D341Med (cell line): Measurements from ENCODE around the gene PSMB5.
A peak's percentile ranks its signal among the peaks of the same experiment; 100 is the strongest.

Experiments used
- DNase-seq: peaks from one replicate; pipeline ENCODE4 v3.0.0; 2012; ENCODE audit warnings: low spot score

PSMB5 gene

DNA sequence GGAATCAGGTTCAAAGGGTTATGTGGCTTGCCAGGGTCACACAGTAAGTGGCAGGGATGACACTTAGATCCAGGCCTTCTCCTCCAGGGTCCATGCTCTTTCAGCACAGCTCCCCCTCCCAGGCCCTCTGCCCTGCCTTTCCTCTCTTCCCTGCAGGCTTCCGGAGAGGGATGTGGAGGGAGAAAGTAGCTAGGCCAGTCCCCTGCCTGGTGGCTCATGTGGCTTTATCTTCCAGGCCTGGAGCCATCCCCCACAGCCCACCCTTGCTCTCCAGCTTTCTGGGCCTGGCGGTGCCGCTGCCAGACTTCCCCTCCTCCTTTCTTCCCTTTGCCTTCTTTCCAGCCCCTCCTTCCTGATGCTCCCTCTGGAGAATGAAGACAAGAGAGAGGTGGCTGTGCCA, 9.1 kb upstream of the PSMB5 start:
- DNase-seq = no peak

DNA sequence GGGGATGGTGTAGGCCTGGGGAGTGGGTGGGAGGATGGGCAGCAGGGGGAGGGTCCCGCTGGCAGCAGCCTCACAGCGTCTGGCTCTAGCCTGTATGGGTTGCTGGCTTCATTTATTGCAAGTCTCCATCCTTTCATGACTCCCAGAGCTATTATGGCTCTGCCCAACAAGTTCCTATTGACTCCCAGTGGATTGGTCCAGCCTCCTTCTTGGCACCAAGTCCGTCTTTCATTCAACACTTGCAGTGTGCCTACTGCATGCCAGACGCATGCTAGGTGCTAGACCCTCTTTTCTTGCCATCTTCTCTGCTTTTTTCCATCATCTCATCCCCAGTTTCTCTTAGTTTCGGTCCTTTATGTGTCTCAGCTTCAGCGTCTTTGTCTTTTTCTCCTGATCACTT, 8.4 kb upstream of the PSMB5 start:
- DNase-seq = no peak

DNA sequence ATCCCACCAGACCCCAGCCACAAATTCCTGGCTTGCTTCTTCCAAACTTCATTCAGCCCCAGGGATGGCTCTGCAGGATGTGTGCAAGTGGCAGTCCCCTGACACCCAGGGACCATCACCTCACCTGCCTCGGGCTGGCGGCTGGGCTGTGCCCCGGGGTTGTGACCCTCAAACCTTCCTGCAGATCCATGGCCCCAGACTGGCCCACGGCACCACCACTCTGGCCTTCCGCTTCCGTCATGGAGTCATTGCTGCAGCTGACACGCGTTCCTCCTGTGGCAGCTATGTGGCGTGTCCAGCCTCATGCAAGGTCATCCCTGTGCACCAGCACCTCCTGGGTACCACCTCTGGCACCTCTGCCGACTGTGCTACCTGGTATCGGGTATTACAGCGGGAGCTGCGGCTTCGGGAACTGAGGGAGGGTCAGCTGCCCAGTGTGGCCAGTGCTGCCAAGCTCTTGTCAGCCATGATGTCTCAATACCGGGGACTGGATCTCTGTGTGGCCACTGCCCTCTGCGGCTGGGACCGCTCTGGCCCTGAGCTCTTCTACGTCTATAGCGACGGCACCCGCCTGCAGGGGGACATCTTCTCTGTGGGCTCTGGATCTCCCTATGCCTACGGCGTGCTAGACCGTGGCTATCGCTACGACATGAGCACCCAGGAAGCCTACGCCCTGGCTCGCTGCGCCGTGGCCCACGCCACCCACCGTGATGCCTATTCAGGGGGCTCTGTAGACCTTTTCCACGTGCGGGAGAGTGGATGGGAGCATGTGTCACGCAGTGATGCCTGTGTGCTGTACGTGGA, 7.7 kb upstream of the PSMB5 start, which contains the start of gene PSMB11:
PSMB11 (plus strand) TSS at position 51 of the 804 bp plus-strand sequence; CDS start at position 65, 14 bp downstream.
- no peak for DNase-seq

DNA sequence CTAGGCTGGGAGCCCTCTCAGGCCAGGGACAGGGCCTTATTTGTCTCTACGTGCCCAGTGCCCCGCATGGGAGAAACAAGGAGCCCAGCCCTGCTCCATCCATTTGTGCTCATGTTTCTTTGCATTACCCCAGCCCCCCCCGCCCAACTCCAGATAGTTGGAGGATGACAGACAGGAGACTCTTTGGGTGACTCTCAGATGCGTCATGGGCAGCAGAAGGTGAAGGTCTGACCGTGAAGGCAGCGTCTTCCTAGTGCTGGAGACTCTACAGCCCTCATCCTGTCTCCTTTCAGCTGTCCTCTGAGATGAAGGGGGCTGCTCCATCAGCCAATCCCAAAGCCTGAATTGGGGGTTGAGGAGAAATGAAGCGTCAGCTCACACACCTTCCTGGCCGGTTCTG, 7.0 kb upstream of the PSMB5 start:
- no peak for DNase-seq

DNA sequence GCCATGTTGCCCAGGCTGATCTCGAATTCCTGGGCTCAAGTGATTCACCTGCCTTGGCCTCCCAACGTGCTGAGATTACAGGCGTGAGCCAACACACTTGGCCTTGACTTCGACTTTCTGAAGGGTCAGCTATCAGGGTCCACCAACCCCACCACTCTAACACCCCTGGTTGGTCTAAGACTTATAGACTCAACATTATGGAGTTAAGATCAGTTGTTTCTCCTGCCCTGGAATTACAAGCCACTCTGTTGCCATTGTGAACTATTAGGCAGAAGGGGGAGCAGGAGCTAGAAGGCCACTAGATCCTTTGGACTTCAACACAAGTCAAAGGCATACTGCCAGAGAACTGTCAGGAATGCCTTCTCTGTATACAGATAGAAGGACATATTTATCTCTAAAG, 5.4 kb upstream of the PSMB5 start:
- DNase-seq = no peak

DNA sequence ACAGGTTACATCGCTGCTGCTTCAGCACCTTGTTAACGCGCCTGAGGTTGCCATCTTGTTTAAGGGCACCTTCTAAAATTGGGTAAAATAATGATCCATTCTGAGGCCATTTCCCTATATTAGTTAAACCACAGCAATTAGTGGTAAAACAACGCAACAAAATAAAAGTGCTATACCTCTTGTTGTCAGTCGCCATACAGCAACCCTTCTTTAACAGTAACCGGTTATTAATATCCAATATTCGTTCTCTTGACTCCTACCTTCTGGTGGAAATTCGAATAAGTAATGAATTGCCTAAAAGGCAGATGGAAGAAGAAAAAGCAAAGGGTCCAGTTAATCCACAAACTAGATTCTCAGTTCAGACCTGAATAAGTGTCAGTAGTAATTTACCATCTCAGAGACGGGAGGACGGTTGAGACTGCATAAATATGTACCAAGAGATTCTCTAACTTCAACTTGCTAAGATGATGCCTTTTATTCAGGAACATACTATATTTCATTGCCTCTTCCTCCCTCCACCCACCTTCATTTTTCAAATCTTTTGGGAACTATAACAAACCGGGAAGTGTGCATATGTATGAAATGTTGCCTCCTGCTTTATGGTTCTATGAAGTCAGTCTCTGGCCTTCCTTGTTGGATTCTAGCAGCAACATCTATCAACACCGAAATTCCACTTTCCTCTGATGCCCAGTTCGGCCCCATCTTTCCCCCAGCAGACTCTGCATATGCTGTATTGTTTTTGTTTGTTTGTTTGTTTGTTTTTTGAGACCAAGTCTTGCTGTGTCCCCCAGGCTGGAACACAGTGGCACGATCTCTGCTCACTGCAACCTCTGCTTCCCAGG, 824 bp upstream of the PSMB5 start:
- no peak for DNase-seq

DNA sequence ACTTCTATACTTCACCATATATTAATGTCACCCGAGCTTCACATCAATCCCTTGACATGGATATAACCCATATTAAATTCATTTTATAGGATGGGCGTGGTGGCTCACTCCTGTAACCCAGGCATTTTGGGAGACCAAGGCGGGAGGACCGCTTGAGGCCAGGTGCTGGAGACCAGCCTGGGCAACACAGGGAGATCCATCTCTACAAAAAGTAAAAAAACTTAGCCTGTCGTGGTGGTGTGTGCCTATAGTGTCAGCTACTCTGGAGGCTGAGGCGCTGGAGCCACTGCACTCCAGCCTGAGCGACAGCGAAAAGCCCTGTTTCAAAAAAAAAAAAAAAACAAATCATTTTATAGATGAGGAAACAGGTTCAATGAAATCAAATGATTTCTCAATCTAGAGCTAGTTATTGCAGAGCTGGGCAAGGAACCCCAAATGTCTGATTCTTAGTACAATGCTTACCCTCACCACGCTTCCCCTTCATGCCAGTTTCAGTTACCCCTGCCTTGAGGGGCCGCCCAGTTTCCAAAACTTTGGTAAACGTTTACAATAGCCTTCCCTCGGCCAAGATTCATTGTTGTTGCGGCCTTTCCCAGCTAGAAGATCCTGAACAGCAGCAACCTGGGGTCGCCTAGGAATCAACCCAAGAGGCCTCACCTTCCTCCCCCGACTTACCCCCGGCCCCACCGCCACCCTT, 751 bp downstream of the PSMB5 start:
- DNase-seq = no peak

DNA sequence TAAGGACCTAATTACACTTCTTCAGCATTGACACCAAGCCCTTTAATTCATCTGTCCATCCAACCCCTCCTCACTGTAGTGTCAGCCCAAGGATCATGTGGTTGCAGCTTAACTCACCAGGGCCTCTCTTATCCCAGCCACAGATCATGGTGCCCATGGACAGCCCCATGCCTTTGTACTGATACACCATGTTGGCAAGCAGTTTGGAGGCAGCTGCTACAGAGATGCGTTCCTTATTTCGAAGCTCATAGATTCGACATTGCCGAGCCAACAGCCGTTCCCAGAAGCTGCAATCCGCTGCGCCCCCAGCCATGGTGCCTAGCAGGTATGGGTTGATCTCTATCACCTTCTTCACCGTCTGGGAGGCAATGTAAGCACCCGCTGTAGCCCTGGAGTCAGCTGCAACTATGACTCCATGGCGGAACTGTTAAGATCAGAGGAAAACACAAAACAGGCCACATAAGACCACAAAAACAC, 1.4 kb downstream of the PSMB5 start:
- no peak for DNase-seq

DNA sequence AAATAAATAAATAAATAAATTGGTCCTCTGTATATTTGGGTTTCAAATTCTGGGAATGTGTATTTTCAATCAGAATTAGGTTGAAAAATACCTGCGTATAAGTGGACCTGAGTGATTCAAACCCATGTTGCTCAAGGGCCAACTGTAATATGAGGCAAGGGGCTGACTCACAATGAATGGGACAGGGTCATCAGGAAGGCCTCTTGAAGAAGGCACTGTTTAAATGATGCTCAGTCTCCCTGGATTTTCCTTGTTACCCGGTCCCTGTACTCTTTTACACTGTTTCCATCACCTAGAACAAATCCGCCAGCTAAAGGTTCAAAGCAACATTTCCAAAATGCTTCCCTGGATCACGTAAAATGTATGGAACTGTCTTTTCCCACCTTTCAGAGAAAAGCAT, 3.8 kb downstream of the PSMB5 start:
- no peak for DNase-seq

DNA sequence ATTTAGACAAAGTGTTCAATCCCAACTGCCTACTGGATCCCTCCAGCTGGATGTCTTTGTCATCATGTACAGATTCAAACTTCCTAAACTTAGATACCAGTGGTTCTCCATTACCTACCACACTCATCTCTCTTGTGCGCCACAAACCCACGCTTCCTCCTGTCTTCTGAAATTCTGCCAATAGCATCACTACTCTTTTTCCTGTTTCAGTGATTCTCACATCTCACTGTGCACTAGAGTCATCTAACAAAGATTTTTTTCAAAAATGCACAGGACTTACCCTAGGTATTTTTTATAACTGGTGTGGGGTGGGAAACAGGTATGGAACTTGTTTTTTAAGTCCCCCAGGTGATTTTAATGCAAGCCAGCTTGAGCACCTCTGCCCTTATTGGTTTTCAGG, 5.9 kb downstream of the PSMB5 start:
- DNase-seq = no peak

DNA sequence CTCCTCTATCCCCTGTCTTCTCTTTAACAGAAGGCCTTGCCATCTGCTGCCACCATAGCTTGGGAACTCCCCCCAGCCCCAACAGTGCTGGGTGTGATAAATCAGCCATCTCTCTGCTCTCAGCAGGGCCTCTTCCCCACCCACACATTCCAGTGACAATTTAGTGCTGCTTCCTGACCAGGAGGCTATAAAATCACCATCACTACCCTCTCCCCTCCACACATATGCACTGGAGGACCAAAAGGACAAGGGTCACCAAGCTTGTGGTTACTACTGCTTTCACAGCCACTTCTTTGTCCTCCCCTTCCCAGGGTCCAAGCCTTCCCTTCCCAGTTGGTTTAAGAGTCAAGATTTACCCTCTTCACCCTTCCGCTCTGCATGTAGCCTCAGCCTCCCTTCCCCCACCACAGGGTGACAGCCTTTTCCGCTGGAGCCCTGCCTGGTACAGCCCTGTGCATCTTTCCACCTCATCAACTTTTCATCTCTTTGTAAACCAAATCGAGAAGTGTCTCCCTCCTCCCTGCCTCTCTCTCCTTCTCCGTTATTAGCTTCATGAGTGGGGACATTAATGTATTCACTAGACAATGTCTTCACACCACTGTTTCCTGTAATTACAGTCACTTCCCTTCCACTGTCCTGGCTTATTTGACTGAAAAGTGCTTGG, 9.4 kb downstream of the PSMB5 start:
- DNase-seq = no peak

DNA sequence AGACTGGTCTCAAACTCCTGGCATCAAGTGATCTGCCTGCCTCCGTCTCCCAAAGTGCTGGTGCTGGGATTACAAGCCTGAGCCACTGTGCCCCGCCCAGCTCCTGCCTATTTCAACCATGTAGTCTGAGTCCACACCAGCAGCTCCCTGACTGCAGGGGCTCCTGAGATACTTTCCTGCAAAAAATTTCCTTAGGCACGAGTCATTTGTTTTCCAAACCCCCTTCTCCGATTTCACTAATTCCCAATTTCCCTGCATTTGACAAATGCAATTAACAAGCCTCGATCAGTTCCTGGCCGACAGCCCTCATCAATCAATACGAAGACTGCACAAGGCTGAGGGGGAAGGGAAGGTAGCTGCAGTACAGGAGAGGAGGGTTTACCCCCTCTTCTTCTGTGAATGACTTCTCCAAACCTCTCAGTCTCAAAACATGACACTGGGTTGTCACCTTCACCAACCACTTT, 10.1 kb downstream of the PSMB5 start:
- DNase-seq = no peak

DNA sequence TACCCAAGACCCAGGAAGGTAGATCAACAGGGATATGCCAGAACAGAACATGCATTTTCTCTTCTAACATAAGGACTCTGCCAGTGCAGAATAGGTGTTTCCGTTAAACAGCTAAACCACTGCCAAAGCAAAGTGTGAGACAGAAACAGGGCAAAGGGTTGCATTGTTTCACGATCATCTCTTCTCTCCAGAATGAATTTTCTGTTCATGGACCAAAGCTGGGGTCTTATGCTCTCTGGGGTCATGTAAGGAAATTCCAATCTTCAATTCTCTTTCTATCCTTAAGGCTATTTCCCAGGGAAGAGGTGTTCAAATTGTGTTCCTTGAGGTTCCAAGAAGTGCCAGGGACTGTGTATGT, 10.9 kb downstream of the PSMB5 start:
- DNase-seq = no peak

DNA sequence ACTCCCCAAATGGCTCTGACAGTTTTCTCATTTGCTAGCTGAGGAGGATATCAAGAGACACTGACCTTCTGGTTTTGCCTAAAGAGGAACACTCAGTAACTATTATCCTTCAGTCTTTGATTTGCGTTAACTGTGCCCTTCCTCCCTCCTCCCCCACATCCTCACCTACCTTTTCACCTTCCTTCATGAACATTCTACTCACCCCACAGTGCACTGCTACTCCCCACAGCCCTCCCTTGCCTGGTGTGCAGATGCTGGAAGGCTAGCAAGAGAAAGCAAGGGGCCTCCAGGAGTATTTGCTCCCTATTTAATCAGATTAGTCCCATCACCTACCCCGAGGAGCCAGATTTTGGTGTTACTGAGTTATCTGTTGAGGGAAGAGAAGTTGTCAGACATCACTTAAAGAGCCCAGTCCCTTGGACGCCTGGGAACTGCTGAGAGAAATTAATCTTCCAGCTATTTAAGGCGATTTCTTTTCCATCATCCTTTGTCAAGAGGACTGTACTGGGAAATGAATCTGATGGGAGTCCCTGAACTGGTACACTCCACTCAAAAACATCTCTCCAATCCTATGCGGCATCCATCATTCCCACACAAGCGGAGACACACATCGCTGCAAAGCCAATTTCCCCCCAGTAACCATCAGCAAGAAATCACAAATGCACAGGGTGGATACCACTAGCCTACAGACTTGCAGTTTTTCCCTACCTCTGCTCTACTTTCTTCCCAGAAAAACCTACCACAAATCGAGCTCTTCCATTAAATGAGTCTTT, 11.5 kb downstream of the PSMB5 start:
- DNase-seq = peak; percentile 59

DNA sequence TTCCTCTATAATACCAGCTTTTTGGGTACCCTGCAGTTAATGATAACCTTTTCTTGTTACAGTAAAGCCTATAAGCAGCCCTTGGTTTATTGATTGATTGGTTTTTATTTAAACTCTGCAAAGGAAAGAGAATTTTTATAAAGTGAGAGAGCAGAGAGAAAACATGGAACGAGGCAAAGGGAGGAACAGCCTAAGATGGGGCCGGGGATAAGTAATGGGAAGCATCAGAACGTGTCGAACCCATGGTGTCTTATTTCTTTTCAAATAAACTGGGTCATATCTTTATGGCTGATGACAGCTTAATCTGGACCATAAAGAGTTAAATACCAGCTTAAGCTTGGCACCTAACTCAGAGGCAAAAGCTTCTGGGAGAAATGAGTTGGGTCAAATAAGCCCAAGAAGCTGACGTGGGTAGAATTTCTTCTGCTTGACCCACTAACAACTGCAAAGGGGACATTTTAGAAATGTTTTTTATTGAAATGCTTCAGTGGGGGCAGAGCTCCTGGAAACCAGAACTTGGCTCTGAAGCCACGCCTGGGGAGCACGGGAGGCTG, 12.7 kb downstream of the PSMB5 start:
- no peak for DNase-seq

DNA sequence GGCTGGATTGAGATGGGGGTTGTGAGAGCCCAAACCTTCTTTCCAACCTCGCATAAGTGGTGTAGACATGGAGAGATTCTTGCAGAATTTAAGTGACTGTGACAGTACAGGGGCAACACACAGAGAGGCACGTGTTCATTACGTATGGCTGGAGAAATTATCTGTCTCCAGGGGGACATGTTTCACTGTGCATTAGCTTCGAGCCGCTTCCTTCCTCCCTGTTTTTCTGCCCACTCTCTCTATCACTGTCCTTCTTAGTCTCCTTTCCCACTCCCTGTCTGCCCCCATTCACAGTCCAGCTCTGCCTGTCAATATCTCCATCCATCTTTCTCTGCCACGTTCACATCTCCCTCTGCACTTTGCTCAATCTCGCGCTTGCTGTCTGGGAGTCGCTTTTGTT, 13.3 kb downstream of the PSMB5 start:
- no peak for DNase-seq

DNA sequence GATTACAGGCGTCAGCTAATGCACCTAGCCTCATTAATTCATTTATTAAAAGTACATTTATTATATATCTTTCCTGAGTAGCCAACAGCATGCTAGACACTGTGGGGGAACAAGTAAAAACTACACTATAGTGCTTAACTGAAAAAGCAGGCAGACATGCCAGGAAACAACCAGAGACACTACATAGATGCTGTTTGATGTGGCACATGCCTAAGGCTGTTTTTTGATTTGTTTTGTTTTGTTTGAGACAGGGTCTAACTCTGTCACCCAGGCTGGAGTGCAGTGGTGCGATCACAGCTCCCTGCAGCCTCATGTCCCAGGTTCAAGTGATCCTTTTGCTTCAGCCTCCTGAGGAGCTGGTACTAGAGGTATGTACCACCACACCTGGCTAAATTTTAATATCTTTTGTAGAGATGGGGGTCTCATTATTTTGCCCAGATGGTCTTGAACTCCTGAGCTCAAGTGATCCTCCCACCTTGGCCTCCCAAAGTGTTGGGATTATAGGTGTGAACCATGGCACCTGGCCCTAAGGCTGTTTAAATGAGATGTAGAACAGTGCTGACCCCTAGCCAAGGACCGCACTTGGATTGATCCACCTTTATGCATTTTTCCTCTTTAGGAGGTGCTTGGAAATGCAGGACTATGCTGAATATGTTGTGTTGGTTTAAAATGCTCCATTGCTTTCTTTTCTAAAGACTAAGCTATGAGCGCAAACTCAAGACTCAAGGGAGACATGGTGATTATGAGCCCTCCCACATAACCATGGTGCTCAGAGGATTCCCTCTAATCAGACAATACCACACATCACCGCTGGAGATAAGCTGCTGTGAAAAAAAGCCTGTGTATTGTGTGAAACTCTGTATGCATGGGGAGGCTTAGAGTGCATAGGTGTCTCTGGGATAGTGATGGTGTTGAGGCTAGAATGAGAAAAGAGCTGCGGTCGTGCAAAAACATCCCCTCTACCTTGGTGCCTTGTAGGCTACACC, 14.3 kb downstream of the PSMB5 start:
- peak; percentile 67 for DNase-seq

DNA sequence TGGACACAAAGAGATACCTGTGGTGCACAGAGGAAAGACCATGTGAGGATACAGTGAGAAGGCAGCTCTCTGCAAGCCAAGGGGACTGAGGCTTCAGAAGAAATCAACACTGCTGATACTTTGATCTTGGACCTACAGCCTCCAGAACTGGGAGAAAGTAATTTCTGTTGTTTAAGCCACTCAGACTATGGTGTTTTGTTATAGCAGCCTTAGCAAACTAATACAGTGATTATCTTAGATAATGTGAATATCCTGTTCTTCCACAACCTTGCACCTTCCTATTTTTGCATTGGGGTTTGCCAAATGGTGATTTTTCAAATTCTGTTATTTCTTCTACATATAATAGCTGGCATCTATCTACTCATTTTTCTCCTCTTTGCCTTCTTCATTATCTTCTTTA, 16.6 kb downstream of the PSMB5 start:
- no peak for DNase-seq

DNA sequence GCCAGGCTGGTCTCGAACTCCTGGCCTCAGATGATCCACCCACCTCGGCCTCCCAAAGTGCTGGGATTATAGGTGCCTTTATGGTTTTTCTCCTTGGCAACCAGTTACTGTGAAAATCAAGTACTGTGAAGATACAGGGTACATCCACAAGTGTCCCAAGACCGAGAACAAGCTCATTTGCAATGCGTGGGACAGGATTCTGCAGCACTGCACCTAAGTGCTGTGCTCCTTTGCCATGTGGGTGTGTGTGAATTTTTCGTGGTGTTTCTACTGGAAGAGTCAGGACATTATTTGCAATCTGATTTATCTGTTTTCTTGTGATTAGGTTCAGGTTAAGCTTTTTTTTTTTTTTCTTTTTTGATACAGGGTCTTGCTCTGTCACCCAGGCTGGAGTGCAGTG, 17.6 kb downstream of the PSMB5 start:
- no peak for DNase-seq

DNA sequence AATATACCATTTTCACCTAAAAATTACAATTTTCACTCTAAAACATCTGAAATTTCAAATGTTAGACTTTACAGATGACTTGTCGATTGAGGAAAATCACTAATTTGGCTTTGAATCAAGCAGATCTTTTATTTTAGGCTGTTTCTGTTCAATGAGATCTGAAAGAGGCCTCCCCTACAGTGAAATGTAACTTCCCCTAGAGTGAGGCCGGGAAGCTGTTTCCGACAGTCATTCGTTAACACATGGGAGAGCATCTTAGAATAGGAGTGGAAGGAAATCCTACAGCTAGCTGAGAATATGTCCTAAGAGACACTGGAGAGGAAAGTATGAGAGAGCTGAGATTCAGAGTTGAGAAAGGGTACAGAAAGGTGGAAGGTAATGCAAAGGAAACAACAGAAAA, 19.1 kb downstream of the PSMB5 start:
- no peak for DNase-seq
